SK-N-MC (cell line): ENCODE results near the gene TTC21A.

ENCODE experiments used
- EZH2 ChIP-seq: fragments of 200-600 bp; sonication (generic); IDR thresholded peaks from one replicate; pipeline ENCODE4 v1.6.1; 2017; ENCODE audit warnings: antibody characterized with exemption
- FOXP2 ChIP-seq: optimal IDR thresholded peaks from 2 replicates; pipeline ENCODE3; 2011; ENCODE audit warnings: mild to moderate bottlenecking, moderate library complexity; ENCODE audit not compliant: insufficient read depth; ENCODE audit errors: extremely low read length, control extremely low read depth
- POLR2AphosphoS5 ChIP-seq: IDR thresholded peaks from 2 replicates; pipeline ENCODE4 v1.6.1; 2012; ENCODE audit warnings: mild to moderate bottlenecking, low read depth, low read length, borderline replicate concordance

GRCh38 chr3:39184968-39185285, 77.4 kb downstream of the TTC21A start:
- no peak for TF ChIP-seq POLR2AphosphoS5
- TF ChIP-seq EZH2: no peak
- no peak for TF ChIP-seq FOXP2
